Measurements from ENCODE around the gene MTOR.
"Not testable (repeated sequence)": the region's sequence is repeated elsewhere in the genome, so short reads cannot be mapped to it uniquely, and the experiment has no call there.

Gene MTOR

GRCh38 chr1:11109047-11109760, 153.1 kb downstream of the MTOR start:
- no peak for DNase-seq (ENCODE audit: low read depth)

- DNase-seq (ENCODE audit: low read depth), result no peak
Observed at GRCh38 chr1:11107599-11107998, 154.8 kb downstream of the MTOR start.

- no peak for DNase-seq (ENCODE audit: low read depth)
Observed at GRCh38 chr1:11105586-11105985, 156.8 kb downstream of the MTOR start.

- no peak for DNase-seq (ENCODE audit: low read depth)
Observed at GRCh38 chr1:11101347-11101746, 161.0 kb downstream of the MTOR start.

GRCh38 chr1:11100806-11101205, 161.5 kb downstream of the MTOR start:
- not testable (repeated sequence) for DNase-seq (ENCODE audit: low read depth)

GRCh38 chr1:11100149-11100493, 162.2 kb downstream of the MTOR start:
- no peak for DNase-seq (ENCODE audit: low read depth)

- peak; percentile 95 for DNase-seq (ENCODE audit: low read depth)
Observed at GRCh38 chr1:11099310-11100148, 162.8 kb downstream of the MTOR start, which contains the start of gene EXOSC10. EXOSC10 (minus strand) TSS chr1:11099869; CDS start chr1:11099831, 38 bp downstream.

- no peak for DNase-seq (ENCODE audit: low read depth)
Observed at GRCh38 chr1:11098931-11099309, 163.4 kb downstream of the MTOR start.

GRCh38 chr1:11083784-11084183, 178.6 kb downstream of the MTOR start:
- DNase-seq (ENCODE audit: low read depth), result not testable (repeated sequence)

- no peak for DNase-seq (ENCODE audit: low read depth)
Observed at GRCh38 chr1:11080931-11081330, 181.4 kb downstream of the MTOR start.

GRCh38 chr1:11078631-11079030, 183.7 kb downstream of the MTOR start:
- DNase-seq (ENCODE audit: low read depth), result no peak

GRCh38 chr1:11073398-11073797, 189.0 kb downstream of the MTOR start:
- DNase-seq (ENCODE audit: low read depth), result not testable (repeated sequence)

- no peak for DNase-seq (ENCODE audit: low read depth)
Observed at GRCh38 chr1:11072216-11072917, 190.0 kb downstream of the MTOR start.

GRCh38 chr1:11071463-11072215, 190.7 kb downstream of the MTOR start:
- no peak for DNase-seq (ENCODE audit: low read depth)

GRCh38 chr1:11070876-11071275, 191.5 kb downstream of the MTOR start:
- no peak for DNase-seq (ENCODE audit: low read depth)

GRCh38 chr1:11068600-11069473, 193.5 kb downstream of the MTOR start:
- no peak for DNase-seq (ENCODE audit: low read depth)

- DNase-seq (ENCODE audit: low read depth), result no peak
Observed at GRCh38 chr1:11067716-11068599, 194.4 kb downstream of the MTOR start.

- no peak for DNase-seq (ENCODE audit: low read depth)
Observed at GRCh38 chr1:11065796-11066195, 196.6 kb downstream of the MTOR start.

- DNase-seq (ENCODE audit: low read depth), result no peak
Observed at GRCh38 chr1:11064942-11065341, 197.4 kb downstream of the MTOR start.

GRCh38 chr1:11063937-11064537, 198.3 kb downstream of the MTOR start:
- not testable (repeated sequence) for DNase-seq (ENCODE audit: low read depth)
